HUES48 (cell line): Measurements from ENCODE around the gene RORC.

Experiments used
- H3K27ac ChIP-seq: one replicate; pipeline ENCODE4 v1.7.0; 2013; ENCODE audit warnings: low read depth, low read length, inconsistent platforms
- H3K27me3 ChIP-seq: 2 replicates; pipeline ENCODE4 v1.6.1; 2013; ENCODE audit warnings: mild to moderate bottlenecking, low read length; ENCODE audit not compliant: control insufficient read depth, insufficient read depth
- H3K36me3 ChIP-seq: 2 replicates; pipeline ENCODE4 v1.6.1; 2013; ENCODE audit warnings: low read length; ENCODE audit not compliant: control insufficient read depth, insufficient read depth
- H3K4me1 ChIP-seq: 2 replicates; pipeline ENCODE4 v1.6.1; 2013; ENCODE audit warnings: mild to moderate bottlenecking, low read length; ENCODE audit not compliant: control insufficient read depth, insufficient read depth
- H3K4me3 ChIP-seq: 2 replicates; pipeline ENCODE4 v1.5.1; 2013; ENCODE audit warnings: mild to moderate bottlenecking, low read depth, low read length
- H3K9ac ChIP-seq: 2 replicates; pipeline ENCODE4 v1.6.1; 2013; ENCODE audit warnings: mild to moderate bottlenecking, low read depth, low read length, moderate library complexity
- H3K9me3 ChIP-seq: 2 replicates; pipeline ENCODE4 v1.6.1; 2013; ENCODE audit warnings: low read length; ENCODE audit not compliant: control insufficient read depth, insufficient read depth

RORC gene

GRCh38 chr1:151825751-151826660, 5.6 kb downstream of the RORC start:
- Histone ChIP-seq H3K9ac (no peak overlapping the region), H3K27ac (no peak overlapping the region), H3K27me3 (0 out of 2 replicates have a peak, but pooled peaks cover 3% of the 10 kb centered on the region), H3K36me3 (no peaks in the 10 kb centered on the region), H3K4me1 (peaks cover 30% of the 10 kb centered on the region), H3K4me3 (no peak overlapping the region), H3K9me3 (no peaks in the 10 kb centered on the region)

DNA sequence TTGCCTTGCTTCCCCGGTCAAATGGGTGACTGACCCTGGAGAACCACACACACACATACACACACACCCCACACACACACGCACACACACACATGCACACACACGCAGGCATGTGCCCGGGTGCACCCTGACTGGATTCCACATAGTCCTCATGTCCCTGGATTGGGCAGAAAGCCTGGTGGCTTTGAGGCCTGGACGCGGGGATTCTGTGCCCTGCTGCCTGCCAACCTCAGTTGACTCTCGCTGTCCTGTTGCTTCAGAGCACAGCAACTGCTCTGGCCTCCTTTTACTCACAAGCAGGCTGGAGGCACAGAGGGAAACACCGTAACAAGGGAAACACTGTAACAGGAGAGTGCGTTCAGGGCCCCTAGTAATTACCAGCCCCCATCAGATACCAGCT, 6.4 kb downstream of the RORC start:
- H3K4me1 ChIP-seq, result peaks cover 27% of the 10 kb centered on the region
- no peak overlapping the region for H3K27ac ChIP-seq
- H3K36me3 ChIP-seq, result no peaks in the 10 kb centered on the region
- 0 out of 2 replicates have a peak, but pooled peaks cover 3% of the 10 kb centered on the region for H3K27me3 ChIP-seq
- no peak overlapping the region for H3K9ac ChIP-seq
- no peaks in the 10 kb centered on the region for H3K9me3 ChIP-seq
- no peak overlapping the region for H3K4me3 ChIP-seq

DNA sequence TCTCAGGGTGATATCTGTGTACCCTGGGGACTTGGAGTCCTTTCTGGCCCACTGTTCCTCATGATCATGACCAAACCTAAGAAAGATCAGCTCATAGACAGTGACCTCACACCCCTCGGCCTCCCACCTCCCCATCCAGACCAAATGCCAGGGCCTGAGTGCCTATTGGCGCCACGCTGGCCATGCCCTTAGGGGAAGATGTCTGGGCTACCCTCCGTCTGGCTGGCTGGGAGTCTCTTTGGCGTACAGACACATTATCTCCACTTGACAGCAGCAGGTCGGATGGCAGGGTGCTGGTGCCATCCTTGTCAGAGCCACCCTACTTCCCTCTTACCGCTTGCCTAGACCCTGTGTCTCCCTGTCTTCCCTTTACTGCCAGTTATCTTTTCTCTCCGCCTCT, 8.4 kb downstream of the RORC start:
- Histone ChIP-seq H3K9me3 (no peaks in the 10 kb centered on the region), H3K36me3 (no peaks in the 10 kb centered on the region), H3K27ac (no peak overlapping the region), H3K4me1 (peaks cover 14% of the 10 kb centered on the region), H3K4me3 (no peak overlapping the region), H3K27me3 (0 out of 2 replicates have a peak, but pooled peaks cover 3% of the 10 kb centered on the region), H3K9ac (no peak overlapping the region)

DNA sequence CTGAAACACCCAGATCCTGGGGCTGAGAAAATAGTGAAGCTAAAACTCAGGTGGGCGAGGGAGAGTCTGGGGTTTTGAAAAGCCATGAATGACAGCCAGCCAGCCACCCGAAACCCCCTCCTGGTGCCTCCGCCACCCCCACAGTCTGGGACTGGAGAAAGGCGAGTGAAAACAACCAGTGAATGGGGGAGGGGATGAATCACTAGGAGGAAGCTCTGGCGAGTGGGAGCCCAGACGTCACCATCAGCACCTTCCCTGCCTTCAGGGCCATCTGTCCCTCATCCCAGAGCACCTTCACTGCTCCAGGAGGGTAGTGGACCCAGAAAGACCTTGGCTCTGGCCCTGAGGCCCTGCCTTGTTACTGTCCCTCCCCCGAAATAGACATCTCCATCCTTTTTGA, 9.2 kb downstream of the RORC start:
- 0 out of 2 replicates have a peak, but pooled peaks cover 3% of the 10 kb centered on the region for H3K27me3 ChIP-seq
- no peaks in the 10 kb centered on the region for H3K9me3 ChIP-seq
- no peaks in the 10 kb centered on the region for H3K36me3 ChIP-seq
- peaks cover 14% of the 10 kb centered on the region for H3K4me1 ChIP-seq
- H3K4me3 ChIP-seq, result no peak overlapping the region
- H3K9ac ChIP-seq, result no peak overlapping the region
- no peak overlapping the region for H3K27ac ChIP-seq

DNA sequence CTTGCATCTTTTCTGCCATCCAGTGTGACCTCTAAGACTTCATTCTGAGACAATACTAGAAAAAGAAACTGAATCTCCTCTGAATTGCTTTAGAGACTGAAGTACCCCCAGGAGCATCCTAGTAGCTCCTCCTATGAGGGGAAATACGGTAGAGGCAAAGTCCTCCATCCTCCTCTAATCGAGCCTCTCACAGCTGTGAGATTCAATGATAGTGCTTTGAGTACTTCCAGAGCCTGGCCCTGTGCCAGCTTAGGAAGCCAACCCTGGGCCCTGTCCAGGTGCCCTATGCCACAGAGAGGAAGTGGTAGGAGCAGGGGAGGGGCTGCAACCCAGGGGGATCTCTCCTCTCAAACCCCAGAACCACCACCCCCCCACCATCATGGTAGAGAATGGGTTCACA, 10.7 kb downstream of the RORC start:
- no peak overlapping the region for H3K4me3 ChIP-seq
- H3K9ac ChIP-seq, result no peak overlapping the region
- 0 out of 2 replicates have a peak, but pooled peaks cover 3% of the 10 kb centered on the region for H3K27me3 ChIP-seq
- no peaks in the 10 kb centered on the region for H3K9me3 ChIP-seq
- H3K36me3 ChIP-seq, result no peaks in the 10 kb centered on the region
- peaks cover 9% of the 10 kb centered on the region; the same call in 1 of the 2 replicates for H3K4me1 ChIP-seq
- H3K27ac ChIP-seq, result no peak overlapping the region

DNA sequence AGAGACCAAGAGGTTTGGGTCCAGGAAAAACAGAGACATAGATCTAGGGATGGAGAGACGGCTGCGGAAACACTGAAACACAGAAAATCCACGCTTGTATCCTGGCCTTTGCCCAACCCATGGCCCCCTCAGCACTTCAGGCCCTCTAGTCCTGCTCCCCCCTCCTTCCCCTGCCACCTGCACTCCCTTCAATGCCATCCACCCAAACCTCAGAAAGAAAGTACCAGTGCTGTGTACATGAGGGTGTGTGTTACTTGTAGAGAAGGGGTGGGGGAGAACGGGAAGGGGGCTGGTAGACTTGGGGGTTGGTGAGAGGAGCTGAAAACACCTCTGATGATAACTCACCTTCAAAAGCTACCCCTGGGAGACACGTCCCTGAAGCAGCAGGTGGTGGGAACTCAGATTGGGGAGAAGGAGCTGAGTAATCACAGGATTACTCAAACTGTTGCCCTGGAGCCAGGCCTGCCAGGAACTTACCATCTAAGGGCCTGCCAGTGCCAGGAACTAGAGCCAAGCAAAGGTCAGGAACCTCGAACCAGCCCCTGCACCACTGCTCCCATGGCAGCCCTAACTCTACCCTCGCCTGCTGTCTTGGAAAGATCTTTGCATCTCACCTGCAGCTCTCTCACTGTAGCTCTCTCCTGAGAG, 11.5 kb downstream of the RORC start:
- H3K9ac ChIP-seq, result no peak overlapping the region
- 0 out of 2 replicates have a peak, but pooled peaks cover 3% of the 10 kb centered on the region for H3K4me1 ChIP-seq
- H3K27me3 ChIP-seq, result 0 out of 2 replicates have a peak, but pooled peaks cover 3% of the 10 kb centered on the region
- no peak overlapping the region for H3K27ac ChIP-seq
- no peaks in the 10 kb centered on the region for H3K9me3 ChIP-seq
- H3K36me3 ChIP-seq, result no peaks in the 10 kb centered on the region
- H3K4me3 ChIP-seq, result no peak overlapping the region

DNA sequence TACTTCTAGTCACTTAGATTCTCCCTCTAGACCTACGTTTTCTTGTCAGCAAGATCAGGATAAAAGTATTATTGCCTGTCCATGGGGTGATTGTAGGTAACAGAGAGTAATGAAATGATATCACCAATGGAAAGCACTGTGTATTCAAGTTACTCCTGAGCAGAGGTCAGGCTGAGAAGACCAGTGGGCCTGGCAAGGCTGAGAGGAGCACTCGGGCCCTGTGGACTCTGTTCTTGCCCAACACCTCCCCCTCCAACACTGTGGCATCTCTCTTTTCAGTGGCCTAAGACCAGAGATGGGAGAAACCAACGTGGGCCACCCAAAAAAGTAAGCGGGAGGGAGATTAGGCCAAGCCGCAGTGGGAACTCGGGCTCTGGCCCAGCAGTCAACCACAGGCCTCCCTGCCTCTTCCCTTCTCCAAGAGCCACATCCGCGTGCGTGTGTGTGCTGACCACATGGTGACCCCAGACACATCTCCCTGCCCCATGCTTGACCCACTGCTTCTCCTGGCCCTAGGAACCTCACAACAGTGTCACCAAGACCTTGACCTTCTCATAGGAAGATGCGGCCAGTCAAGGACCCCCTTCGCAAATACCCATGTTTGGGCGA, 12.3 kb downstream of the RORC start:
- H3K4me1 ChIP-seq, result 0 out of 2 replicates have a peak, but pooled peaks cover 3% of the 10 kb centered on the region
- H3K4me3 ChIP-seq, result no peak overlapping the region
- no peaks in the 10 kb centered on the region for H3K9me3 ChIP-seq
- H3K9ac ChIP-seq, result no peak overlapping the region
- H3K36me3 ChIP-seq, result no peaks in the 10 kb centered on the region
- H3K27ac ChIP-seq, result no peak overlapping the region
- H3K27me3 ChIP-seq, result 0 out of 2 replicates have a peak, but pooled peaks cover 3% of the 10 kb centered on the region

GRCh38 chr1:151817353-151817730, 14.3 kb downstream of the RORC start:
- Histone ChIP-seq H3K4me1 (no peaks in the 10 kb centered on the region), H3K4me3 (no peak overlapping the region), H3K9ac (no peak overlapping the region), H3K27me3 (0 out of 2 replicates have a peak, but pooled peaks cover under 1% of the 10 kb centered on the region), H3K36me3 (no peaks in the 10 kb centered on the region), H3K27ac (no peak overlapping the region), H3K9me3 (no peaks in the 10 kb centered on the region)

DNA sequence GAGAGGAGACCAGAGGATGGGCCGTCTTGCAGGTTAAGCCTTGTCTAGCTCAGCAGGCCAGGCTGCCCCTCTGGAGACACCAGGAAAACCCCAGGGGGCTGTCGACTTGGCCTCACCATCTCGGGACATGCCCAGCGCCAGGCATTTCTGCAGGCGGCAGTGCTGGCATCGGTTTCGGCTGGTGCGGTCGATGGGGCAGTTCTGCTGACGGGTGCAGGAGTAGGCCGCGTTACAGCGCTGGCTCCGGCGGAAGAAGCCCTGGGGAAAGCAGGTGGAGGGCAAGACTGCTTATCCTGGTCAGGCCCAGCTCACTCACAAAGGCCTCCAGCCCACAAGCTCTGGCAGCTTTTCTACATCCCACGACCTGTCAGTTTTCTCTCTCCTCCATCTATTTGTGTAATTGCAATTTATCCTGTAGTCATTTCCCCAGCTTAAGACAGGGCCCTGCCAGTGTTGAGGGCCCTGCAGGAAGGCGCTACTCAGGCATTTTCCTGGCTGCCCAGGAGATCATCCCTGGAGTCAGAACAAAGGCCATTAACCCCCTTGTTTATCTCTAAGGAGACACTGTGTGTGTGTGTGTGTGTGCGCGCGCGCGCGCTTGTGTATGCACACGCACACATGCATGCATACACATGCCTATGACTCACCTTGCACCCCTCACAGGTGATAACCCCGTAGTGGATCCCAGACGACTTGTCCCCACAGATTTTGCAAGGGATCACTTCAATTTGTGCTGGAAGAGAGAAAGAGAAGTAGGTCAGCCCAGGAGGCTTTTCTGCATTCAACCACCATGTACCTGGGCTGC, 14.9 kb downstream of the RORC start:
- Histone ChIP-seq H3K4me1 (no peaks in the 10 kb centered on the region), H3K9ac (no peak overlapping the region), H3K27me3 (no peaks in the 10 kb centered on the region), H3K36me3 (no peaks in the 10 kb centered on the region), H3K4me3 (no peak overlapping the region), H3K27ac (no peak overlapping the region), H3K9me3 (no peaks in the 10 kb centered on the region)

- H3K27me3 ChIP-seq, result no peaks in the 10 kb centered on the region
- 0 out of 2 replicates have a peak, but pooled peaks cover 4% of the 10 kb centered on the region for H3K4me1 ChIP-seq
- H3K9me3 ChIP-seq, result no peaks in the 10 kb centered on the region
- H3K9ac ChIP-seq, result no peak overlapping the region
- no peaks in the 10 kb centered on the region for H3K36me3 ChIP-seq
- H3K4me3 ChIP-seq, result no peak overlapping the region
- H3K27ac ChIP-seq, result no peak overlapping the region
Observed at GRCh38 chr1:151815716-151816327, 15.8 kb downstream of the RORC start.
